ENCODE data around the gene NOS3. TPM values are rescaled to one million over a fixed set of nuclear protein-coding genes. Genes with fewer than 3 reads are reported as not detected.

Gene NOS3
- total RNA-seq, 1 experiment from 2014 or later = 59.8 TPM

DNA sequence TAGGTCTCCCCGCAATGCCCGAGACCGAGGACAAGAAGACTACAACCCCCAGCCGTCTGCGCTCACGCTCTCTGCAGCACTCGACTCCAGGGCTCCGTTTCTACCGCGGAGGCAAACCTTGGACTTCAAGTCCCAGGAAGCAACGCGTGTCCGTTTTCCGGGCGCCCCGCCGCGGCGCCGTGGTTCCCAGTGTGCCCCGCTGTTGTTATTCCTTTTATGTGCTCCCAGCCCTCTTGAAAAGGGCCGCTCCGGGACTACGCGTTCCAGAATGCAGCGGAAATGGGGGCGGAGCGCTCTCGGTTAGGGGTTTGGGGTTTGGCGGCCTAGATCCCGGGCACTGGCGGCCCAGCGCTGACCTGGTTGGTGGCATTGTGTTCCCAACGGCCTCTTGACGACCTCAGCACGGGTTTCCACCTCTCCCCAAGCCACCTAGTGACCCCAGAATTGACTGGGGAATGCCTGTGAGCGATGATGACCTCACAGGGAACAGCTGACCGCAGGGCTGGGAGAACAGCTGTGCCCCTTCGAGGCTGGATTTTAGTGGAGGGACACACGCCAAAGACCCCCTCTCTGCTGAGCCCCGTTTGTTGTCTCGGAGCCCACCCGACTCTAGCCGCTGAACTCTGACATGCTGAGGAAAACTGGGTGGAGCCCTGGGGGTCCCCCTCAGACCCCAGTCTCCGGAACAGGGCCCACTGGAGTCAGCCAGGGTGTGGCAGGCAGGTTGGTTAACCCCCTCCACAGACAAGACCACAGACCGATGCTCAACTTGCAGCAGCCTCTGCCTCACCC, 67.4 kb downstream of the NOS3 start:
- Histone ChIP-seq H3K4me1 (ENCODE audit: low read length) (peaks cover 31% of the 10 kb centered on the region), H4K20me1 (ENCODE audit: insufficient read depth, low read depth, low read length) (0 out of 2 replicates have a peak, but pooled peaks cover 5% of the 10 kb centered on the region), H3K9ac (ENCODE audit: low read length) (peak overlapping the region; percentile 89), H3K9me2 (replicated peaks; ENCODE audit: insufficient read depth, low read length) (no peaks in the 10 kb centered on the region), H3K9me3 (ENCODE audit: low read length) (no peaks in the 10 kb centered on the region), H3K27ac (ENCODE audit: low read length) (peak overlapping the region; percentile 82), H3K4me2 (ENCODE audit: low read depth, low read length, poor library complexity, severe bottlenecking) (peak overlapping the region; percentile 82), H2AFZ (ENCODE audit: low read length) (peak overlapping the region; percentile 39; the same call in 1 of the 2 replicates), H3K27me3 (ENCODE audit: low read length) (no peaks in the 10 kb centered on the region), H3K79me2 (ENCODE audit: low read length) (peaks cover 32% of the 10 kb centered on the region), H3K4me3 (ENCODE audit: low read length) (peak overlapping the region; percentile 87), H3K36me3 (ENCODE audit: insufficient read depth, low read length) (no peaks in the 10 kb centered on the region)
- peak; percentile 99 for DNase-seq

DNA sequence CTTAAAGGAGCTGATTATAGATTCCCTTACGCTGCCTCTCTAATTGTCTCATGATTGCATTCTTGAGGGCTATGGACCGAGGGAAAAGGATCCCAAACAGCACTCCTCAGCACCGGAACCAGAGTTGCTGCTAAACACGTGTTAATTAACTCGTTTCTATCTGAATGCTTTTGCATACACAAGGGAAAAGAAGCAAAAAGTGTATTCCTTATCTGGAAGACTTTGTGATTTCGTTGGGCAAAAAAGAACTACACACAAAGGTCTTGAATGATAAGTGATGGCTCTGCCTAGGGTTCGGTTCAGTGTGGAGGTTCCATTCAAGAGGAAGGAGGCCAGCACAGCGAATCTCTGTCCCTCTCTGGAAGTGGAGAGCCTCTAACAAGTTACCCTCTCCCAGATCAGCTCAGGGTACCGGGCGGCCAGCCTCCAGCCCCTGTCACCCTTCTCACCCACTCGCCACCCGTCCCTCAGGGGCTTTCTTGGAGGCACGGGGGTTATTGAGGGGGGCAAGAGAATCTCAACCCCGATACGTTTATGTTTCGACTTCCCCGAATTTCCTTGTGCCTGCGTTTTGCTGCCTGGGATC, 68.1 kb downstream of the NOS3 start:
- Histone ChIP-seq H3K4me1 (ENCODE audit: low read length) (peaks cover 31% of the 10 kb centered on the region), H3K36me3 (ENCODE audit: insufficient read depth, low read length) (no peaks in the 10 kb centered on the region), H3K9me3 (ENCODE audit: low read length) (no peaks in the 10 kb centered on the region), H3K27me3 (ENCODE audit: low read length) (no peaks in the 10 kb centered on the region), H3K27ac (ENCODE audit: low read length) (peak overlapping the region; percentile 82), H4K20me1 (ENCODE audit: insufficient read depth, low read depth, low read length) (0 out of 2 replicates have a peak, but pooled peaks cover 5% of the 10 kb centered on the region), H3K79me2 (ENCODE audit: low read length) (peaks cover 32% of the 10 kb centered on the region), H3K9ac (ENCODE audit: low read length) (peak overlapping the region; percentile 89), H2AFZ (ENCODE audit: low read length) (peak overlapping the region; percentile 70; the same call in 1 of the 2 replicates), H3K4me3 (ENCODE audit: low read length) (peak overlapping the region; percentile 87), H3K9me2 (replicated peaks; ENCODE audit: insufficient read depth, low read length) (no peaks in the 10 kb centered on the region), H3K4me2 (ENCODE audit: low read depth, low read length, poor library complexity, severe bottlenecking) (peak overlapping the region; percentile 73)
- DNase-seq = peak; percentile 71

GRCh38 chr7:151059367-151060112, 68.7 kb downstream of the NOS3 start, which contains the start of gene SLC4A2:
TSS of gene SLC4A2 (plus strand) at chr7:151059589. CDS start at chr7:151061988, 2,399 bp downstream.
- peak within 1 kb of the TSS; percentile 82 for H3K27ac ChIP-seq (ENCODE audit: low read length)
- no peaks in the 10 kb centered on the region for H3K36me3 ChIP-seq (ENCODE audit: insufficient read depth, low read length)
- H2AFZ ChIP-seq (ENCODE audit: low read length) = peak within 1 kb of the TSS; percentile 76; the same call in 1 of the 2 replicates
- peak within 1 kb of the TSS; percentile 87 for H3K4me3 ChIP-seq (ENCODE audit: low read length)
- no peaks in the 10 kb centered on the region for H3K9me2 ChIP-seq (replicated peaks; ENCODE audit: insufficient read depth, low read length)
- no peaks in the 10 kb centered on the region for H3K9me3 ChIP-seq (ENCODE audit: low read length)
- H3K79me2 ChIP-seq (ENCODE audit: low read length) = peaks cover 32% of the 10 kb centered on the region
- H3K4me1 ChIP-seq (ENCODE audit: low read length) = peaks cover 31% of the 10 kb centered on the region
- H4K20me1 ChIP-seq (ENCODE audit: insufficient read depth, low read depth, low read length) = 0 out of 2 replicates have a peak, but pooled peaks cover 5% of the 10 kb centered on the region
- peak within 1 kb of the TSS; percentile 89 for H3K9ac ChIP-seq (ENCODE audit: low read length)
- H3K4me2 ChIP-seq (ENCODE audit: low read depth, low read length, poor library complexity, severe bottlenecking) = peak within 1 kb of the TSS; percentile 73
- peak; percentile 90 for DNase-seq
- no peaks in the 10 kb centered on the region for H3K27me3 ChIP-seq (ENCODE audit: low read length)

- no peaks in the 10 kb centered on the region for H3K9me3 ChIP-seq (ENCODE audit: low read length)
- peaks cover 31% of the 10 kb centered on the region for H3K4me1 ChIP-seq (ENCODE audit: low read length)
- peak overlapping the region; percentile 82 for H3K27ac ChIP-seq (ENCODE audit: low read length)
- peaks cover 32% of the 10 kb centered on the region for H3K79me2 ChIP-seq (ENCODE audit: low read length)
- no peaks in the 10 kb centered on the region for H3K27me3 ChIP-seq (ENCODE audit: low read length)
- DNase-seq = no peak
- peak overlapping the region; percentile 73 for H3K4me2 ChIP-seq (ENCODE audit: low read depth, low read length, poor library complexity, severe bottlenecking)
- H2AFZ ChIP-seq (ENCODE audit: low read length) = peak overlapping the region; percentile 76; the same call in 1 of the 2 replicates
- 0 out of 2 replicates have a peak, but pooled peaks cover 5% of the 10 kb centered on the region for H4K20me1 ChIP-seq (ENCODE audit: insufficient read depth, low read depth, low read length)
- H3K9me2 ChIP-seq (replicated peaks; ENCODE audit: insufficient read depth, low read length) = no peaks in the 10 kb centered on the region
- H3K36me3 ChIP-seq (ENCODE audit: insufficient read depth, low read length) = no peaks in the 10 kb centered on the region
- H3K9ac ChIP-seq (ENCODE audit: low read length) = peak overlapping the region; percentile 89
- H3K4me3 ChIP-seq (ENCODE audit: low read length) = peak overlapping the region; percentile 87
Measured at GRCh38 chr7:151060113-151060415, 69.2 kb downstream of the NOS3 start.

DNA sequence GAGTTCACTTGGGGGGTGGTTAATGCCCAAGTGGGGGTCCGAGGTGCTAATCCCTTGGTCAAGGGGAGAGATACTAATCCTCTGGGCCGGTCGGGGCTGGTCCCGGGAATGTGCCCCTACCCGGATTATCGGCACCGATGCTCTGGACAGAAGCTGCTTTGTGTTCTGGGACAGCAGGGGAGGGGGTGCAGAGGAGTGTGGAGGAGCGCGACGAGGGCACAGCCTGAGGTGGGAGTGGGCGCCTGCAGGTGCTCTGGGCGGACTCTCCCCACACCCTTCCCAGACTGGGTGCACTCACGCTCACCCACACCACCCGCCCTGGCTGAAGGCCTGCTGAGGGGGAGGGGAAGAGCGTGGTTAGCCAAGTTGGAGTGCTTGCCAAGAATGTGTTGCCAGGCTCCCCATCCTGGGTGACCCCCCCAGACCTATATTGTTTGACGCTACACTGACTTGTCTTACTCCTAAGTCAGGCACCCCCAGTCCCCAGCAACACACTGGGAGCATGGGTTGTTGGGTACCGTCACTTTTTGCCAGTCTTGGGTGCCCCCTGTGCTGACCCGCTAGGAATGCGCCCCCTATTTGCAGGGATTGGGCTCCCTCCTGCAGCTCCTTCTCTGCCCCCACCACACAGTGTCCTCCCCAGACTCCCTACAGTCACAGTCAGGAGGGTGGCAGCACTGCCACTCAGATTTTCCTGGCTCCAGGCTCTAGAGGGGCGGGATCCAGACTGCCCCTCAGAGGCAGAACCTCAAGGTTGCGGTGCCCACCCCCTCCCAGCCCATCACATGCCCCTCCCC, 69.8 kb downstream of the NOS3 start:
- H2AFZ ChIP-seq (ENCODE audit: low read length) = no peak overlapping the region
- peak overlapping the region; percentile 87 for H3K4me3 ChIP-seq (ENCODE audit: low read length)
- peak; percentile 70 for DNase-seq
- no peaks in the 10 kb centered on the region for H3K9me2 ChIP-seq (replicated peaks; ENCODE audit: insufficient read depth, low read length)
- no peaks in the 10 kb centered on the region for H3K27me3 ChIP-seq (ENCODE audit: low read length)
- H3K4me1 ChIP-seq (ENCODE audit: low read length) = peaks cover 31% of the 10 kb centered on the region
- peak overlapping the region; percentile 82 for H3K27ac ChIP-seq (ENCODE audit: low read length)
- peak overlapping the region; percentile 73 for H3K4me2 ChIP-seq (ENCODE audit: low read depth, low read length, poor library complexity, severe bottlenecking)
- H3K9me3 ChIP-seq (ENCODE audit: low read length) = no peaks in the 10 kb centered on the region
- peaks cover 32% of the 10 kb centered on the region for H3K79me2 ChIP-seq (ENCODE audit: low read length)
- H4K20me1 ChIP-seq (ENCODE audit: insufficient read depth, low read depth, low read length) = 0 out of 2 replicates have a peak, but pooled peaks cover 5% of the 10 kb centered on the region
- no peaks in the 10 kb centered on the region for H3K36me3 ChIP-seq (ENCODE audit: insufficient read depth, low read length)
- peak overlapping the region; percentile 89 for H3K9ac ChIP-seq (ENCODE audit: low read length)

GRCh38 chr7:151061213-151062110, 70.6 kb downstream of the NOS3 start:
- peak overlapping the region; percentile 73 for H3K4me2 ChIP-seq (ENCODE audit: low read depth, low read length, poor library complexity, severe bottlenecking)
- H4K20me1 ChIP-seq (ENCODE audit: insufficient read depth, low read depth, low read length) = 0 out of 2 replicates have a peak, but pooled peaks cover 5% of the 10 kb centered on the region
- no peaks in the 10 kb centered on the region for H3K36me3 ChIP-seq (ENCODE audit: insufficient read depth, low read length)
- peaks cover 30% of the 10 kb centered on the region for H3K4me1 ChIP-seq (ENCODE audit: low read length)
- no peaks in the 10 kb centered on the region for H3K9me2 ChIP-seq (replicated peaks; ENCODE audit: insufficient read depth, low read length)
- no peak overlapping the region for H2AFZ ChIP-seq (ENCODE audit: low read length)
- peaks cover 32% of the 10 kb centered on the region for H3K79me2 ChIP-seq (ENCODE audit: low read length)
- H3K27ac ChIP-seq (ENCODE audit: low read length) = 0 out of 2 replicates have a peak overlapping the region, but pooled peaks have one; percentile 9
- peak overlapping the region; percentile 89 for H3K9ac ChIP-seq (ENCODE audit: low read length)
- no peaks in the 10 kb centered on the region for H3K27me3 ChIP-seq (ENCODE audit: low read length)
- H3K9me3 ChIP-seq (ENCODE audit: low read length) = no peaks in the 10 kb centered on the region
- H3K4me3 ChIP-seq (ENCODE audit: low read length) = peak overlapping the region; percentile 87
- no peak for DNase-seq

DNA sequence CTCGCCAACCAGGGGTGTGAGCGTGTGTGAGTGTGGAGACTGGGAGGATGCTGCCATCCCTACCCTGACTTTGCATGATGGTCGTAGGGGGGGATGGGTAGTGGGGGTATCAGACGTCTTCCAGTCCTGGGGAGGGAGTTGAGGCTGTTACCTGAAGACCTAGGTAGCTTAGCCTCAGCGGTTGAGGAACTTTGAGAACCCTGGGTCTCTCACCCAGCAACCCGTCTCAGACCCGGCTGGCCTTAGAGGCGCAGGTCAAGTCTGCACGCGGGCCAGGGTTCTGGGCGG, 71.2 kb downstream of the NOS3 start:
- Histone ChIP-seq H3K4me3 (ENCODE audit: low read length) (no peak overlapping the region), H3K79me2 (ENCODE audit: low read length) (peaks cover 30% of the 10 kb centered on the region), H3K9ac (ENCODE audit: low read length) (no peak overlapping the region), H3K27ac (ENCODE audit: low read length) (no peak overlapping the region), H4K20me1 (ENCODE audit: insufficient read depth, low read depth, low read length) (0 out of 2 replicates have a peak, but pooled peaks cover 5% of the 10 kb centered on the region), H2AFZ (ENCODE audit: low read length) (no peak overlapping the region), H3K36me3 (ENCODE audit: insufficient read depth, low read length) (no peaks in the 10 kb centered on the region), H3K9me2 (replicated peaks; ENCODE audit: insufficient read depth, low read length) (no peaks in the 10 kb centered on the region), H3K4me1 (ENCODE audit: low read length) (peaks cover 24% of the 10 kb centered on the region), H3K9me3 (ENCODE audit: low read length) (no peaks in the 10 kb centered on the region), H3K4me2 (ENCODE audit: low read depth, low read length, poor library complexity, severe bottlenecking) (no peak overlapping the region), H3K27me3 (ENCODE audit: low read length) (no peaks in the 10 kb centered on the region)
- DNase-seq = no peak
